Activated CD8-positive, alpha-beta memory T cell treated with anti-CD3 and anti-CD28 coated beads for 36 hours (primary cell): ENCODE measurements around the gene SCN3B. TPM values are rescaled to one million over a fixed set of nuclear protein-coding genes. Genes with fewer than 3 reads are reported as not detected.

Experiments used
- CTCF ChIA-PET: fragments of 350-600 bp; sonication (Branson Sonifier 250); formaldehyde crosslinking; loops from one replicate; lab custom pipeline; 2021; ENCODE audit warnings: antibody characterized with exemption; lab: Charles Lee
- POLR2A ChIA-PET: fragments of 350-600 bp; sonication (Branson Sonifier 250); formaldehyde crosslinking; loops from one replicate; lab custom pipeline; 2021; ENCODE audit warnings: antibody characterized with exemption; lab: Charles Lee
- total RNA-seq, 2 experiments: library from RNA; stranded (reverse); gene quantifications; one replicate each; pipeline ENCODE4 v1.2.3, GENCODE V29; 2021

The SCN3B gene, protein sequence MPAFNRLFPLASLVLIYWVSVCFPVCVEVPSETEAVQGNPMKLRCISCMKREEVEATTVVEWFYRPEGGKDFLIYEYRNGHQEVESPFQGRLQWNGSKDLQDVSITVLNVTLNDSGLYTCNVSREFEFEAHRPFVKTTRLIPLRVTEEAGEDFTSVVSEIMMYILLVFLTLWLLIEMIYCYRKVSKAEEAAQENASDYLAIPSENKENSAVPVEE
- not detected for total RNA-seq

DNA sequence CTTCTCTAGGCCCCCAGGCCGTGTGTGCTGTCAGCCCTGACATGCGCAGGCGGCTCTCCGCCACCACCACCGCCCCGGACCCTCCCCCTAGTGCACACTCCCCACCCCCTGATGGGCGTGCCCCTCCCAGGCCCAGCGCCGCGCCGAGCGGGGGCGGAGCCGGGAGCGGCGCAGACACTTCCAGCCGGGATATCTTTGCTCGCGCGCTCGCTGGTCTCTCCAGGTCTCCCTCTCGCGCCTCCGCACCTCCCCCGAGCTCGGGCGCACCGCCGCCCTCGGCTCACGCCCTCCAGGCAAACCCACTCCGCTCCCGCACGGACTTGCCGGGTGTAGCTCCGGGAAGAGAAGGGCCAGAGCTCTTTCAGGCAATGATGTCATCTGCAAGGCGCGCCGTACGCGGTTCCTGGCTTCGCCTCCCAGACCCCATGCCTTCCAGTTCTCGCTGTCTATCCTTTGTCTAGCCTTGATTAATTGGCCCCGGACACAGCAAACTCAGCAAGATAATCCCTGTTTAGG, at the start of gene SCN3B:
Gene SCN3B (minus strand): TSS at position 59 of the 516 bp plus-strand sequence. CDS start 823 bp downstream, outside the sequence.
- POLR2A ChIA-PET = no interaction called here
- CTCF ChIA-PET = interaction anchor here (1.0 to 1.2 kb wide), 2 partner anchors 52 to 247 kb away, joined by 3 read pairs; no protein-coding TSS in a partner anchor

DNA sequence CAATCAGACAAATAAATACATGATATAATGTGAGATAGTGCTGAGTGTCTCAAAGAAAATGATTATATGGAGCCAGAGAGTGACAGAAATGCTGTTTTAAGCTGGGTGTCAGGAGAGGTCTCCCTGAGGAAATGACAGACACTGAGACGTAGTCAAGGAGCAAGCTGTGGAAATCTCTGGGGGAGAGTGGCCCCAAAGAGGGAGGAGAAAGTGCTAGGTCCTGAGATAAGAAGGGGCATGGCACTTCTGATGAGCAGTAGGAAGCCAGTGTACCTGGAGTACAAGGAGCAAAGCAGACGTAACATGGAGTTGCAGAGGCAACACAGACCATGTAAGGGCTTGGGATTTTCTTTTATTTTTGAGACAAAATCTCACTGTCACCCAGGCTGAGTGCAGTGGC, 48.3 kb upstream of the SCN3B start:
- POLR2A ChIA-PET = no interaction called here
- CTCF ChIA-PET = no interaction called here

DNA sequence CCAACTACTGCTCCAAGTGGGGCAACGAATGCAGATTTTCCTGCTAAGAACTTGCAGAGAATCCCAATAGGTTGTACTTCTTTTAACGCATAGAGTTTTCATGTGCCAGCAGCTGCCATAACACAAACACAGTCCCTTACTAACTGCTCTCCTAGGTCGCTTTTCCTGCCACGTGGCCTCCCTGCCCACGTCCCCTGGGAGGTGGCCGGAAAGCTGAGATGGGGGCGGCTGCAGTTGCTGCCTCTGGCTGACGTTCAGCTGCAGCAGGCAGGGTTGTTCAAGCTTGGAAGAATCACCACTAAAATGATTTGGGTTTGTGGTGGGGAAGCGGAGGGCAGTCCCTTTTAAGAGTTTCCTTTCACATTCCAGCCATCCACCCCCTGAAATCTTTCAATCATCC, 47.7 kb upstream of the SCN3B start:
- ChIA-PET POLR2A (no interaction called here), CTCF (no interaction called here)

DNA sequence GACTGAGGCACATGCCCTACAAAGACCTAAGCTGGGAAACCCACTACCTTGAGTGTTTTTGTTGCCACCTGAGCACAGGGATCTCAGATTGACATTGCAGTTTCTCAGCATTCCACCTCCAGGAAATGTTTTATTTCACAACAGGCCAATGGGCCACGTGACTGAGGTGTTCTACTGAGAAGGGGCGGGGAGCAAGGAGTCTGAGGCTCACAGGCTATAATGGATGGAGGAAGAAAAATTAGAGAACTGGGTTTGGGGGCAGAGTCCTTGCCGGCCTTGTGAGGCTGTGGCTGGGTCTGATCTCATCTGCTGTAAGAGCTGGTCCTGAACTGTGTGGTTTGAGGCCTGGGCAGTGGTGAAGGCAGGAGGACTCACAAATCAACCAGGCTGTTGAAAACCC, 46.3 kb upstream of the SCN3B start:
- POLR2A ChIA-PET = no interaction called here
- CTCF ChIA-PET = no interaction called here

DNA sequence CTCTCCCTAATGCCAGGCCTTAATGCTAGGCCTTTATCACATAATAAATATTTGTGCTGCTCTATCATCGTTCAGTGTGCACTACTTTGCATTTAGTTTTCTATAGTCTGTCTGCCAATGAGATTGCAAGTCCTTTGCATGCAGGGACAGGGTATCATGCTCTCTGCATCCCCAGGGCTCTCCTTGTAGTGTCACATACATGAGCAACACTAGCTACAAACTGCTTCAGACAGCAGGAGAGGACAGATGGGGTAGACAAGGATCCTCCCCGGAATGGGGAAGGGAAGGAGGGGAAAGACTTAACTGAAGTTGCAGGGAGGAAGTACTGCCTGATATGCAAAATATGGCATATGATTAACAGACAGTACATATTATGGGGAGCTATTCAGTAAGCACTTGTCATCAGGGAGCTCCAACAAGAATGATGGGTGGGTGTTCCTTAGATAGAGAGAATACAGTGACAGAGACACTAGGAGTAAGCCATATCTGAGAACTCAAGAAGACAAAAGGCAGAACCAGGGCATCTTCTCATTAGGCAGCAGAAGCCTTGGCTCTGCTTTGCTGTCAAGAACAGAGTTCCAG, 44.2 kb upstream of the SCN3B start:
- POLR2A ChIA-PET = no interaction called here

DNA sequence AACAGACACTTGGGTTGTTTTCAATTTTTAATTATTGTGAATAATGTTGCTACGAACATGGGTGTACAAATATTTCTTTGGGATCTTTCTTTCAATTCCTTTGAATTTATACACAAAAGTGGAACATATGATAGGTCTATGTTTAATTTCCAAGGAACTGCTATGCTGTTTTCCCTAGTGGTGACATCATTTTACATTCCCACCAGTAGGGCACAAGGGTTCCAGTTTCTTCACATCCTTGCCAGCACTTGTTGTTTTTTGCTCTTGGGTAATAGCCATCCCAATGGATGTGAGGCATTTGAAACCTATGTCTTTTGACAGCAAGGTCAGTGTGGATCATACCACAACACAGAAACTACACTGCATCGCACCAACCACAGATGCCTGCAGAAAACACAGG, 41.8 kb upstream of the SCN3B start:
- ChIA-PET CTCF (no interaction called here), POLR2A (no interaction called here)

More for the DNA sequence above, 44.2 kb upstream of the SCN3B start:
- CTCF ChIA-PET = no interaction called here

DNA sequence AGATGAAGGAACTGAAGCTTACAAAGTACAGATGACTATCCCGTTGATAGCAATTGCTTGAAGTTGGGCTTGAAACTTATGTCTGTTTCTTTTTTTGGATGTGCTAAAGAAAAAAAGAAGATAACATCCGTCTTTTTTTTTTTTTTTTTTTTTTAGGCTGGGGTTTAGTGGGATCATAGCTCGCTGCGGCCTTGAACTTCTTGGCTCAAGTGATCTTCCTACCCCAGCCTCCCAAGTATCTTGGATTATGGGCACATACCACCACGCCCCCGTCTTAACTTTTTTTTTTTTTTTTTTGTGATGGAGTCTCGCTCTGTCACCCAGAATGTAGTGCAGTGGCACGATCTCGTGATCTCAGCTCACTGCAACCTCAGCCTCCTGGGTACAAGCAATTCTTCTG, 40.8 kb upstream of the SCN3B start:
- POLR2A ChIA-PET = no interaction called here
- CTCF ChIA-PET = no interaction called here

DNA sequence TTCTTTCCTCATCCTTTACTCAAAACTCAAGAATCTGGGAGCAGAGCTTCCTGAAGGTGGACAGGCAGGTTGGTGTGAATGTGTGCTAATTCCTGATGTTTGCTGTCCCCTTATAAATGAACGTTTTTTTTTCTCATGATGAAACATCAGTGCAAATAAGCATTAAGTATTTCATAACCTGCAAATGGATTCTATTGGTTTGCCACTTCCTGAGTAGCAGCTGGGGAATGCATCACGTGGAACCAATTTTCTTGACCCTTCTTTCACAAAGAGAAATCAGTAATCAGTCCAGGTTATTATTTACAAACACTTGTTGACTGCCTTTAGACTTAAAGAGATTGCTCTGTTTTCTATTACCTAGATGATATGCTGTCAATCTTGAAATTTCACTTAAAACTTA, 40.1 kb upstream of the SCN3B start:
- ChIA-PET POLR2A (no interaction called here), CTCF (interaction anchor here (0.7 kb wide), 1 partner anchor 425 kb away, joined by 3 read pairs; no protein-coding TSS in a partner anchor)

DNA sequence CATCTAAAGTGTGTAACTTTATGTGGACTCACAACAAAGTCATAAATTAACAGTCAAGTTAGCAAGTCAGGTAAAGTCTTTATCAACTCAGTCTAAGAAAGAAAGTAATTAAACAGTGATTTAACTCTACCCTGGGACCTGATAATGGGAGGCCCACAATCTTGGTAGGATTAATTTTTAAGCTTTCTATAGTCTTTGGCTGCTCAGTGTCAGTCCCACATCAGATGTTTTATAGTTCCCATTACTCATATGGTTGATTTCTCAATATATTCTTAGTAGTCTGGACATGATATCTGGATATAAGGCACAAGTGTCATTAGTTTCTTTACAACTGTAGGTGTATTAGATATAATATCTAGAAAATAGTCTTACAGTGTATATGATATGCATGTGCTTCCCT, 38.5 kb upstream of the SCN3B start:
- ChIA-PET CTCF (no interaction called here), POLR2A (no interaction called here)

DNA sequence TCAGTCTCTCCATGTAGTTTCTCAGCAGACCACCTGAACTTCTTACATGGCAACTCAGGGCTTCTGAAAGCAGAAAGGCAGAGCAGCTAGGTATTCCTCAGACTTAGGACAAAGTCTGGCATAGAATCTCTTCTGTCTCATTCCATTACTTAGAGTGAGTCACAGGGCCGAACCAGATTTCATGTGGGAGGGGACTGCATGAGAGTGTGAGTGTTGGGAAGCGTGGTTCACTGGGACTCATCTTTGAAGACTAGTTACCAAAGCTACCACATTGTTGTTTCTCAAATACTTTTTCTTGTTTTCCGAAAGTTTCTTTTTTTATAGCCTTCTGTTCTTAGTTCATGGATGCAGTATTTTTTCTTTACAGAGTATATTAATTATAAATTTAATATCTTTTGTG, 36.1 kb upstream of the SCN3B start:
- ChIA-PET POLR2A (no interaction called here), CTCF (no interaction called here)

DNA sequence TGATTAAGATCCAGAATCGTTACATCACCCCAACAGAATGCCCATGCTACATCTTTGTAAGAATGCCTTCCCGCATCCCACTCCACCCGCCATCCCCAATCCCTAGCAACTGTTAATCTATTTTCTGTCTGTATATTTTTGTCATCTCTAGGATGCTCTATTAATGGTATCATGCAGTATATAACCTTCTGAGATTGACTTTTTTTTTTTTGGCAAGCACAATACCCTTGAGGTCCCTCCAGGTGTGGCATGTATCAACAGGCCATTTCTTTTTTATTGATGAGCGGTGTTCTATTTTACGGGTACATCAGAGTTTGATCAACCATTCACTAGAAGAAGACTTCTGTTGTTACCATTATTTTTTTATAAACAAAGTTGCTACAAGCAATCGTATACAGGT, 30.2 kb upstream of the SCN3B start:
- ChIA-PET CTCF (no interaction called here), POLR2A (no interaction called here)

DNA sequence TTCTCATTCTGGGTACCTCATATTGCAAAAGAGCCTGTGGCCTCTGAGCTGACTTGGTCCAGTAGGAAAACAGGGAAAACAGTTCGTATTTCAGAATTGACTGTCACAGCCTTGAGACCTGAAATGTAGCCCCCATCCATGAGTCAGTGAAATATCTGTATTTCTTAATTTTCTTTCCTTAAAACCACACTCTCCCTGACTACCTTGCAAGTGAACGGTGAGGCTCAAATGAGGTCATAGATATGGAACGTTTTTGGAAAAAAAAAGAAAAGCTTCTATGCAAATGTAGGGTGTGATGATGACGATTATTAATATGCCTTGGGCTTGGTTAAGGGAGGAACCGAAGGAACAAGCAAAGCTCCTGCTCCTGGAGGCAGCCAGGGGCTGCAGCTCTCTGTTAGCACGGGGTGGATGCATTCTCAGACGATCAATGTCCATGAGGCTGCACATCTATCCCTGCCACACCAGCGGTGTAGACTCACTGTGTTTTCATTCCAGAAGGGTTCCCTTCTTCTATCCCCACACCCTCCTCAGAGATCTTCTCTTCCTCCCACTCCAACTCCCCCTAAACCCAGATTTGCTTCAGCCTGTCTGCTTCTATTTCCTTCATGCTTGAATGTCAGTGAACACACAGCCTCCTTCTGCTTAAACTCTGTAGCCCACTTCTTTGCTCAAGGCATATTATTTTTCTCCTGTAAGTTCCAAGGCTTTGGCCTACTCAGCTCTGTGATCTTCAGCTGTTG, 29.2 kb upstream of the SCN3B start:
- ChIA-PET CTCF (no interaction called here), POLR2A (no interaction called here)

DNA sequence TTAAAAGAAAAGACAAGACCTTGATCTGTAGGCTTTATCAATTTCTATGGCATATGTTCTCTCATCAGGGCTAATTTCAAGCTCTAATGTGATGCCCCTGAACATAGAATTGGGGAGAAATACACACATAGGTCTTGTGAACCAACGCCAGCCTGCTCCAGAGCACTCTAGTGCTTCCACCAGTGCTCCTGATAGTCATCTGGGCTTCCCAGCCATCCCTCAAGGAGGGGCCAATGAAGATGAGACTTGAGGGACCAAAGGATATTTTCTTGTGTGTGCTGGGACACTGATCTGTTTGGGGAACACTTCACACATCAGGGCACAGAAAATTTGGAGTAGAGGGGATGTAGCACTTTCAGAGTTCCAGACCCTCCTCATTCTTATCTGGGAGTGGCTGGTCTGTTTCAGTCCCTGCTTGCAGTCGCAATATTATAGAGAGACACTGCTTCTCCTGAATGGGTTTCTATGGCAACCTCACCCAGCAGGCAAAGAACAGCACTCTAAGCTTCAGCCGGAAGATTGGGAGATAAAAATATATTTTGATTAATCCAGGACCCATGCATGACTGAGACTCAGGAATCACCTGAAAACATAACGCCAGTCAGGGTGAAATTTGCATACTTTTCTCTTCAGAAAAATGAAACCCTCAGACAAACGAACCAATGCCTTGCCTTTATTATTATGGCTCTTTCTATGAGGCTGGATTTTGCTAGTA, 28.4 kb upstream of the SCN3B start:
- POLR2A ChIA-PET = no interaction called here
- CTCF ChIA-PET = no interaction called here

DNA sequence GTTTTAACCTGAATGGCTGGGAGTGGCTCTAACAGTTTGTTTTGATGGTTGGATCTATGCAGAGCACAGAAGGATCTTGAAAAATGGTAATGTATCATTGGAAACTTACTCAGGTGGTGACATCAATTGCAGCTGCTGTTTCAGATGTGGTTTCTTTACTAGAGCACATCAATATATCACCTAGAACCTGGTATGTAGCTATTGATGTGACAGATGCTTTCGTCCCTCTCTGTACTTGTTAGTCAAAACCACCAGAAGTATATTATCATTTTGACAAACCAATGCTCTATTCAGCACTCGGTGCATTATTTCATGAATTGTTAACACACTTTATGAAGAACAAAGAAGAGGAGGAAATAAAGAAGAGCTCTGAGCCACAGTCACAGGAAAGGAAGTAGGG, 26.6 kb upstream of the SCN3B start:
- ChIA-PET POLR2A (no interaction called here), CTCF (no interaction called here)

DNA sequence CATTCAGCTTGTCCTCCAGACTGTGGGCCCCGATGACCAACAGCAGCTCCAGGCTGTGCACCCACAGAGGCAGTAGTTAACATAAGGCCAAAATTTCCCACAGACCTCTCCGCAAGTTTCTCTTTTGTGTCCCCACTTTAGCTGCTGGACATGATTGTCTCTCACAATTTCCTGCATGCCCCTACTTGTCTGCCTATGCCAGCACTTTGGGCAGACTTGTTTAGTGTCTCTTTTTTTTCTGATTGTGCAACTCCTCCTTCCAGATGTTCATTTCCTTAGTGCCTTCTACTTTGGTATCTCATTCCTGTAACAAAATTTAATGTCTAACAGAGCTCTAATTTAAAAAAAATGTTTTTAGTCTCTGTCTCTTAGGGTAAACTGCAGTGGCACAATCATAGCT, 23.8 kb upstream of the SCN3B start:
- ChIA-PET POLR2A (no interaction called here), CTCF (interaction anchor here (1.1 to 1.4 kb wide), 2 partner anchors 29 to 33 kb away, joined by 3 read pairs; no protein-coding TSS in a partner anchor)

DNA sequence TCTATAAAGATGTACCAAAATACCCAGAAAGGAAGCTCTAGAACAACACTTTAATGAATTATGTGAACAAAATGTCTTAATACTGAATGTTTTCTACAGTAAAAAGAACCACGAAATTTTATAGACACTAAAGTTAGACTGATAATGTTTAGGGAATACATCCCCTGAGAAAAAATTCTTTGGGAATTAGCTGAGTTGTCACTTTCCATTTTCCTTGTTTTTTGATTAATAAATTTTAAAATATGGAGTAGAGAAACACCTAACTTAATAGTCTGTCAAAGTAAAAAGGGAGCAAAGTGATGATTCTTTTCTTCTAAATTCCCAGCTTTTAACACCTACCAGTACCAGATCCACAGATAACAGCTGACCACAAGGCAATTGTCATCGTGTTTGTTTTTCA, 23.1 kb upstream of the SCN3B start:
- CTCF ChIA-PET = interaction anchor here (1.4 kb wide), 1 partner anchor 30 kb away, joined by 3 read pairs; no protein-coding TSS in a partner anchor
- POLR2A ChIA-PET = no interaction called here

DNA sequence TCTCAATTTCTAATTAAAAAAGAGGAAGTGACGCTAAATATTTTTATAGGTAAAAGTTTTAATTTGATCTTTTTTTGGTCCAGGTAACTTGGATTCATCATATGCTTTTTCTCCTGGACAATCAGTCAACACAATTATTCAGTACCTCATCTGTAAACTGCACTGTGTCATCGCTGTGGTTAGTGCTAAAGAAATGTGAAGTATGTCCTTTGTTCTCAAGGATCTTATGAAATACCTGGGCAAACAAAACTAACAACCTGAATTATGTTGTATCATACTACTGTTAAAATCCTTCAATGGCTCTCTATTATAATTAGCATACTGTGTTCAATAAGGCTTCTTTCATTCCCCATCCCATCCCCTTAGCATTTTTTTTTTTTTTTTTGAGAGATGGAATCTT, 19.9 kb upstream of the SCN3B start:
- ChIA-PET CTCF (no interaction called here), POLR2A (no interaction called here)

DNA sequence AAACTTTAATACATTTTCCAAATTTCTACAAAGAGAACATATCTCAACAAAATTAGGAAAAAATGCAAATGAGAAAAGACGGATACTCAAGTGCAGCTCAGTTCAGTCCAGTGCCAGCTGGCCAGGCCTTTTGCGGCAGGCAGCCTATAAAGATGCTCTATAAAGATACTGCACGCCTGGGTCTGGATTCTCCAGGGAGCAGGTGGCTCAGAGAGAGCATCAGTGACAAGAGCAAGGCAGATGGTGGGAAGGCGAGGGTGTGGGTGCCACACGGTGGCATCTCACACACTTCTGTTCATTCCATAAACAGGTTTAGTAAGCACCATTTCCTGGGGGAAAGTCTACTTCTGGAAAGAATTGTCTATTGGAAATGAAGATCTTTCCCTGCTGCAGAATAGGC, 18.1 kb upstream of the SCN3B start:
- ChIA-PET POLR2A (no interaction called here), CTCF (no interaction called here)

DNA sequence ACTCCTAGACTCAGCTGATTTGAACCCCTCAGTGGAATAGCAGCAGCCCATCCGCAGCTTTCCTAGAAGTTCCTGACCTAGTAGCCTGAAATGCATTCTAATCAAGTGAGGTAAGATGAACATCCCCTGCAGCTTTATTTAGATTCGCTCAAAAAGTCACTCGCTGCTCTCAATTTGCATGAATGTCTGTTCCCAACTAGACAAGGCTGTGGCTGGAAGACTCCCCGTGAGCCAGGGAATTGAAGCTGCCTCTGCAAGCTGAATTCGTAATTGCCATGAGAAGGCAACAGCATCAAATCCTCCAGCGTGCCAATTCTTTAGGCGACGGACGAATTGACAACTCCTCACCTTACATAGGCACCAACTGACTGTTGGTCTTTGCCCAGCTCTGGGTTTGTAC, 17.1 kb upstream of the SCN3B start:
- CTCF ChIA-PET = no interaction called here

DNA sequence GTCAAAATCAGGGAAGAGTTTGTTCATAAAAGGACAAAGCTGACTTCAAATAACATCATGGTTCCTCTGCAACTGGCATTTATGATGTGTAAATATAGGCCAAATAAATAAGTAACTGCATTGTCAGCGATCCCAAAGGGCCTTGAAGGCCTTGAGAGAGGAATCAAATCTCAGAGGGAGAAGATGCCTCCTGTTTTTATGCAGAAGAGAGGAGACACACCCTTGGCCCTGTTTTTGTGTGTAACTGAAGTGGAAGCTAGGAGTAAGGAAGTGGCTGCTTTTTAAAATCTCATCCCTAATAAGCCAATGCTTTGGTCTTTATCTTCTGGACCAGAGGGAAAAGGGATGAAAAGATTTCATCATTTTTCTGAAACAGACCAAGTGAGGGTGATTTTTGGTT, 15.7 kb upstream of the SCN3B start:
- POLR2A ChIA-PET = no interaction called here
- CTCF ChIA-PET = no interaction called here

More for the DNA sequence above, 17.1 kb upstream of the SCN3B start:
- POLR2A ChIA-PET = no interaction called here
